K562 (cell line): ENCODE measurements around the gene CMTM4.

Experiments
- CTCF ChIP-seq, 3 experiments: IDR thresholded peaks in 2 of 3; conservative IDR thresholded peaks in 1 of 3; 2 replicates each; pipeline ENCODE4 v1.5.1; 2011 to 2012; ENCODE audit warnings: low read length in 3 of 3, mild to moderate bottlenecking in 3 of 3, control low read depth in 2 of 3, improper control_type of control experiment in 1 of 3, inconsistent platforms in 1 of 3, low read depth in 1 of 3, mixed read lengths in 1 of 3, moderate library complexity in 1 of 3; ENCODE audit not compliant: insufficient read depth in 2 of 3
- E2F4 ChIP-seq: sonication (generic); formaldehyde crosslinking; IDR thresholded peaks from 2 replicates; pipeline ENCODE4 v1.8.0; 2022; ENCODE audit warnings: mild to moderate bottlenecking, low read depth, missing genetic modification reagents
- NELFE ChIP-seq: IDR thresholded peaks from 2 replicates; pipeline ENCODE4 v1.6.1; 2011; ENCODE audit warnings: mild to moderate bottlenecking; ENCODE audit not compliant: insufficient read depth, insufficient read length
- POLR2A ChIP-seq: fragments of 450-650 bp; conservative IDR thresholded peaks from 2 replicates; pipeline ENCODE4 v1.6.1; 2016
- RFX5 ChIP-seq: IDR thresholded peaks from 2 replicates; pipeline ENCODE4 v1.6.1; 2011; ENCODE audit warnings: low read depth, mild to moderate bottlenecking, improper control_type of control experiment, low read length
- ZNF274 ChIP-seq: IDR thresholded peaks from 2 replicates; pipeline ENCODE4 v1.6.1; 2011; ENCODE audit warnings: low read depth, mild to moderate bottlenecking, low read length, moderate library complexity, borderline replicate concordance
- ZNF407 ChIP-seq: fragments of 450-650 bp; IDR thresholded peaks from 2 replicates; pipeline ENCODE4 v1.6.1; 2016; ENCODE audit warnings: low read depth
- ZNF609 ChIP-seq: sonication (generic); formaldehyde crosslinking; IDR thresholded peaks from 2 replicates; pipeline ENCODE4 v1.8.1; 2023; ENCODE audit warnings: missing genetic modification reagents, mild to moderate bottlenecking, borderline replicate concordance
- ZNF785 ChIP-seq: fragments of 250-450 bp; sonication (Bioruptor Pico); IDR thresholded peaks from 2 replicates; pipeline ENCODE4 v1.4.0; 2020; ENCODE audit warnings: mild to moderate bottlenecking

GRCh38 chr16:66681676-66682075 is 14.9 kb downstream of the CMTM4 start:
- TF ChIP-seq E2F4 (CRISPR knock-in tag) (no peak), ZNF609 (CRISPR knock-in tag) (no peak), ZNF274 (no peak), POLR2A (no peak), CTCF (IDR thresholded peaks at IDR 0.05 in 2 of 3, conservative IDR thresholded peaks at IDR 0.05 in 1 of 3; ENCODE audit: insufficient read depth in 2 of 3, low read depth in 1 of 3, low read length in 3 of 3) (no peak), RFX5 (no peak), ZNF407 (no peak), ZNF785 (CRISPR knock-in tag) (no peak), NELFE (no peak)
